ENCODE measurements around the gene AGRN. TPM values are rescaled to one million over a fixed set of nuclear protein-coding genes. Genes with fewer than 3 reads are reported as not detected.

The AGRN gene
- total RNA-seq, 4 donors from 2014 or later, result 50.6 to 84.8 (median 71.1) TPM

- no peak for DNase-seq (ENCODE audit: low spot score in 2 of 2)
- Histone ChIP-seq H3K4me3 (no peak overlapping the region), H3K4me1 (peaks cover 43% of the 10 kb centered on the region), H3K9me3 (no peaks in the 10 kb centered on the region), H3K27ac (no peak overlapping the region), H3K36me3 (no peaks in the 10 kb centered on the region), H3K27me3 (peaks cover 79% of the 10 kb centered on the region)
- WGBS, result no CpG with 5 or more reads among the region's 54 CpGs
- TF ChIP-seq POLR2A (IDR thresholded peaks at IDR 0.05) (no peak), POLR2AphosphoS5 (IDR thresholded peaks at IDR 0.05) (no peak)
These were observed 47.5 kb downstream of the AGRN start for GRCh38 chr1:1067284-1067859.

- TF ChIP-seq POLR2A (IDR thresholded peaks at IDR 0.05) (no peak), EP300 (IDR thresholded peaks at IDR 0.05) (no peak)
- WGBS, result 30% methylated on average over 19 of the region's 32 CpGs
- H3K27me3 ChIP-seq, result peaks cover 73% of the 10 kb centered on the region
- H3K27ac ChIP-seq, result peak overlapping the region; percentile 1
- DNase-seq (ENCODE audit: low spot score in 2 of 2), result no peak
- H3K4me1 ChIP-seq, result peaks cover 37% of the 10 kb centered on the region
- no peaks in the 10 kb centered on the region for H3K36me3 ChIP-seq
- no peaks in the 10 kb centered on the region for H3K9me3 ChIP-seq
- H3K4me3 ChIP-seq, result peak overlapping the region; percentile 50
These were observed 48.1 kb downstream of the AGRN start for GRCh38 chr1:1067860-1068516.

DNA sequence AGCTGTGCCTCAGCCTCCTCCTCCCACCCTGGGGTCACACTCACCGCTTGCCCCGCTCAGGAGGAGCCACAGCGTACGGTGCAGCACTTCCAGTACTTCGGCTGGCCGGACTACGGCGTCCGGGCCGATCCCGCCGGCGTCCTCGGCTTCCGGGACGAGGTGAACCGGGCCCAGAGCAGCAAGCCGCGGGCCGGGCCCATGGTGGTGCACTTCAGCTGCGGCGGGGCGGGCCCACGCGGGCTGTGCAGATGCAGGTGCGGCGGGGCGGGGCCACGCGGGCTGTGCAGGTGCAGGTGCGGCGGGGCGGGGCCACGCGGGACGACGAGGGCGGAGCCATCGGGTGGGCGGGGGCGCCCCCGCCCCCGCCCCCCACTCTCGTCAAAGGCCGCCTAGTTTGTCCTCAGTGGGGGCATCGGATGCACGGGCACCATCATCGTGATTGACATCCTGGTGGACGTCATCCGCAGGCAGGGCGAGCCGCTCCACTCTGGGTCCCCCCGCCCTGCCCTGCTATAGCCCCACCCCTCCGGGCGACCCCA lies 48.7 kb downstream of the AGRN start:
- Histone ChIP-seq H3K36me3 (no peaks in the 10 kb centered on the region), H3K27me3 (peaks cover 70% of the 10 kb centered on the region), H3K4me3 (peak overlapping the region; percentile 50), H3K27ac (peak overlapping the region; percentile 1), H3K9me3 (no peaks in the 10 kb centered on the region), H3K4me1 (peaks cover 39% of the 10 kb centered on the region)
- no peak for TF ChIP-seq CTCF (IDR thresholded peaks at IDR 0.05)
- TF ChIP-seq EP300 (IDR thresholded peaks at IDR 0.05), result no peak
- no peak for TF ChIP-seq POLR2A (IDR thresholded peaks at IDR 0.05)
- TF ChIP-seq POLR2AphosphoS5 (IDR thresholded peaks at IDR 0.05), result no peak
- WGBS, result 0% methylated on average over 10 of the region's 55 CpGs
- no peak for DNase-seq (ENCODE audit: low spot score in 2 of 2)

GRCh38 chr1:1069056-1069710 lies 49.3 kb downstream of the AGRN start:
- no peak for DNase-seq (ENCODE audit: low spot score in 2 of 2)
- TF ChIP-seq CTCF (IDR thresholded peaks at IDR 0.05) (no peak), POLR2A (IDR thresholded peaks at IDR 0.05) (no peak), EP300 (IDR thresholded peaks at IDR 0.05) (no peak), POLR2AphosphoS5 (IDR thresholded peaks at IDR 0.05) (no peak)
- Histone ChIP-seq H3K4me3 (peak overlapping the region; percentile 50), H3K4me1 (peaks cover 39% of the 10 kb centered on the region), H3K9me3 (no peaks in the 10 kb centered on the region), H3K27me3 (peaks cover 70% of the 10 kb centered on the region), H3K27ac (peak overlapping the region; percentile 1), H3K36me3 (no peaks in the 10 kb centered on the region)
- 8% methylated on average over 15 of the region's 75 CpGs for WGBS

- DNase-seq (ENCODE audit: low spot score in 2 of 2), result no peak
- Histone ChIP-seq H3K9me3 (no peaks in the 10 kb centered on the region), H3K4me3 (peak overlapping the region; percentile 50), H3K4me1 (peaks cover 44% of the 10 kb centered on the region), H3K27ac (no peak overlapping the region), H3K36me3 (no peaks in the 10 kb centered on the region), H3K27me3 (peaks cover 72% of the 10 kb centered on the region)
- TF ChIP-seq POLR2A (IDR thresholded peaks at IDR 0.05) (no peak), POLR2AphosphoS5 (IDR thresholded peaks at IDR 0.05) (no peak), CTCF (IDR thresholded peaks at IDR 0.05) (no peak), EP300 (IDR thresholded peaks at IDR 0.05) (no peak)
- WGBS, result 60% methylated on average over 4 of the region's 40 CpGs
These were observed 50.1 kb downstream of the AGRN start for GRCh38 chr1:1069711-1070676.

Data from suprapubic skin (tissue), 4 donors.